SH-SY5Y (cell line): ENCODE data around the gene POU4F1.

ENCODE experiments used
- GATA2 ChIP-seq: IDR thresholded peaks from 2 replicates; pipeline ENCODE4 v1.6.1; 2011; ENCODE audit warnings: mild to moderate bottlenecking, low read depth, low read length
- GATA3 ChIP-seq: IDR thresholded peaks from 2 replicates; pipeline ENCODE4 v1.6.1; 2011; ENCODE audit warnings: low read depth, mild to moderate bottlenecking, low read length, moderate library complexity

DNA sequence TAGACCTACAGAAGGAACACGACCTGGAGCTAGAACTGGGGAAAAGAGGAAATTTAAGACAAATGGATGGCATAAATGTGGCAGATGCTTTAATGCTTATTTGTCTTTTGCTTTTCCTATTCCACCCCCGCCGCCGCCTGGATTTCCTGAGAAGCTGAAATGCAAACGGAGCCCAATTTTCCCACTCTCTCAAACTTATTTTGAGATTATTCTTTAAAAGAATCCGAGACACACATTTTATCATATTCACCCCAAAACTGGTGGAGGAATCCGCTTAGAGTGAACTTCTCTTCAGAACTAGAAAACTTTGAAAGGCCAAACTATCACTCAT lies 5.8 kb downstream of the POU4F1 start:
- TF ChIP-seq GATA2 = no peak
- TF ChIP-seq GATA3 = no peak
